Activated naive CD4-positive, alpha-beta T cell (primary cell): ENCODE data around the gene TEP1.

ENCODE experiments used
- DNase-seq, 4 experiments: peaks; one replicate each; lab custom pipeline; 2025; lab: John Stamatoyannopoulos, UW

TEP1 gene

GRCh38 chr14:20429801-20430669 is 16.7 kb upstream of the TEP1 start:
- peak in 1 of 4 experiments; percentile 5 for DNase-seq

- DNase-seq: no peak
Observed at GRCh38 chr14:20428802-20429201, 15.5 kb upstream of the TEP1 start.

GRCh38 chr14:20428010-20428365 is 14.7 kb upstream of the TEP1 start:
- DNase-seq: no peak

- DNase-seq: no peak
Observed at GRCh38 chr14:20427231-20428009, 14.1 kb upstream of the TEP1 start.

GRCh38 chr14:20424851-20425250 is 11.6 kb upstream of the TEP1 start:
- no peak for DNase-seq

GRCh38 chr14:20422886-20423285 is 9.6 kb upstream of the TEP1 start:
- DNase-seq: no peak

GRCh38 chr14:20421267-20421666 is 8.0 kb upstream of the TEP1 start:
- no peak for DNase-seq

- no peak for DNase-seq
Observed at GRCh38 chr14:20419419-20419818, 6.1 kb upstream of the TEP1 start.

GRCh38 chr14:20418501-20418909 is 5.2 kb upstream of the TEP1 start:
- DNase-seq: no peak

DNA sequence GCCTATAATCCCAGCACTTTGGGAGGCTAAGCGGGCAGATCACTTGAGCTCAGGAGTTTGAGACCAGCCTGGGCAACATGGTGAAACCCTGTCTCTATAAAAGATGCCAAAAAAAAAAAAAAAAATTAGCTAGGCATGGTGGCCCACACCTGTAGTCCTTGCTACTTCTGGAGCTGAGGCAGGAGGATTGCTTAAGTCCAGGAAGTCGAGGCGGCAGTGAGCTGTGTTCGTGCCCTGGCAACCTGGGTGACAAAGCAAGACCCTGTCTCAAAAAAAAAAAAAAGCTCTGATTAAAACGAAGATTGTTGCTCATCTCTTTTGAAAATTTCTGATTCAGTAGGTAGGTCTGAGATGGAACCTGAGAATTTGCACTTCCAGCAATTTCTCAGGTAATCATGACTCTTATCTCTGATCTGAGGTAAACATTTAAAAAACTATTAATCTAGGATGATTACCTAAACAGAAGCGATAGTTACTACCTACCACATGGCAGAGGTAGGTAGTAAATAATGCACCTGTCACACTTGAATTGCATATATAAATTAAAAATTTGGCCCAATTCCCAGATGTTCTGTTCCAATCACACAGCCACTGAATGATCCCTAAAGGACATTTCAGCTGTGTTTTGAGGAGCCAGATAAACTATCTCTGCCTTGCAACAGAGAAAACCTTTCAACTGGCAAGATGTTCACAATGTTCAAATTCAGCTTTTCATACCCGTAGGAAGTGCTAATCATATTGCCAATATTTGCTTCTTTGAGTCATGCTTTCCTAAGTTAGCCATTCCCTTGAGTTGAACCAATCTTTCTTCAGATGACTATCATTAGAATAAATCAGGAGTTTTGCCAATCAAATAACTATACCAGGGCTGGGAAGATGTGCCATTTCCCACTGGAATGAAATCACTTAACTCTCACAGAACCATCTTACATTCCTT is 4.2 kb upstream of the TEP1 start:
- DNase-seq: no peak

- no peak for DNase-seq
Observed at GRCh38 chr14:20416223-20416622, 2.9 kb upstream of the TEP1 start.

- DNase-seq: no peak
Observed at GRCh38 chr14:20415782-20416206, 2.5 kb upstream of the TEP1 start.

GRCh38 chr14:20413744-20414082 is 412 bp upstream of the TEP1 start:
- no peak for DNase-seq

DNA sequence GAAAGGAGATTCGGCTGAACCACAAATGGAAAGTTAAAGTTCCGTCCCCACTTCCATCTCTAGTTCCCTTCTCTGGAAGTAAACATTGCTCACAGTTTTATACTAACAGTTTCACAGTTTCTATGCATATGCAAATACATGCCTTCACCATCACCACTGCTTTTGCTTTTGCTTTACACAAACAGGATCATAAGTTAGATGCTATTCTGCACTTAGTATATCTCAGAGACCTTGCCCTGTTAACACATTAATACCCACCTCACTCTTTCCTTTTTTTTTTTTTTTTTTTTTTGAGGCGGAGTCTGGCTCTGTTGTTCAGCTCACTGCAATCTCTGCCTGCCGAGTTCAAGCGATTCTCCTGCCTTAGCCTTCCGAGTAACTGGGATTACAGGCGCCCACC is 890 bp downstream of the TEP1 start:
- DNase-seq: no peak

DNA sequence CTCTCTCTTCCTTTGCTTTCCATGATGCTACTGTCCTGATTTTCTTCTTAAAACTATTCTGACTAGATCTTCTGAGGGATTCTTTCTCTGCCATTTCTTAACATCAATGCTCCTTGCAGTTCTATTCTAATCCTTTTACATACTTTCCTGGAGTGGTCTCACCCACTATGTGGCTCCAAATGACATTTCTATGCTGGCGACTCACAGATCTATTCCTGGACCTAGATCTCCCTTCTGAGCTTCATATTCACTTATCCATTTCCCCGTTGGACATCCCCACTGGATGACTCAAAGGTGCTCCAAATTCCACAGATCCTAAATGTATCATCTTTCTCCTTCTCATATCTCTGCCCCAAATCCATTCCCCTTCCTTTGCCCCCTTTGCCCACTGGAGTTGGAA is 4.1 kb downstream of the TEP1 start:
- no peak for DNase-seq

DNA sequence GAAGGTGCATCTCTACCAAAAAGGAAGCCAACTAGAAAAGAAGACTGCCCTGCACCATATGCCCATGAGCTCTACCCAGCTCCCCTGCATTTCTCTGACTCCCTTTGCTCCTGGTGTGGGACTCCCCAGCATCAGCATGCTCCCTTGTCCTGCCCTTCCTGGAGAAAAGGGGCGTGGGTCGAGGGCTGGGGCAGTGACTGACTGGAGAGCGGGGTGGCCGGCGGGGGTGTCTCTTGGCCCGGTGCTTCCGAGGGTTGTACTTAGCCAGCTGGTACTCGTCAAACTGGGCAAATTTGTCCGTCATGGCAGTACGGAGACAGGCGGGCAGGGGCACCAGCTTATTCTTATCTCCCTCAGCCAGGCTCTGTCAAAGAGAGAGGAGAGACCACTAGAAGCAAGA is 9.8 kb downstream of the TEP1 start:
- DNase-seq: no peak

DNA sequence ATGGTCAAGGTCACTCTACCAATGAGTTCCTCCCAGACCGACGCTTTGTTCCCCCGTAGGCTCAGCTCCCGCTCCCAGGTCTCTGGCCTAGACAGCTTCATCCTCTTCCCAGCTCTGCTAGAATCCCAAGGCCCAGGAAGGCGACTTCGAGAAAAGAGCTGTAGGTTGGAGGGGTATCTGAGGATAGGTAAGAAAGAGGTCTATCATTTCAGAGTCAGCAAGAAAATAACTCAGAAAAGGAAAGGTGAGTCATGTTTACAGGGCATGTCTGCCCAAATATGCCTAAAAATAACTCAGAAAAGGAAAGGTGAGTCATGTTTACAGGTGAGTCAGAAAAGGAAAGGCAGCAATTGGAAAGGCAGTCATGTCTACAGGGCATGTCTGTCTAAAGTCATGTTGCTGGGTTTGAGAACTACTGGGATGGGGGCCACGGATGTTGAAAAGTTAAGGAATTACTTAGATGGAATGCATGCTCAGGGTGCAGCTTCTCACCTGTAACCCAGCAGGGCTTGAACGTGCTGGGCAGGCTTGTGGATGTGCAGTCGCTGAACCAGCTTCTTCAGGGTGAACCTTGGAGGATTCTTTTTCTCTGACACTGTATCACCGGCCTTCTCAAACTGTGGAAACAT is 12.2 kb downstream of the TEP1 start:
- no peak for DNase-seq

DNA sequence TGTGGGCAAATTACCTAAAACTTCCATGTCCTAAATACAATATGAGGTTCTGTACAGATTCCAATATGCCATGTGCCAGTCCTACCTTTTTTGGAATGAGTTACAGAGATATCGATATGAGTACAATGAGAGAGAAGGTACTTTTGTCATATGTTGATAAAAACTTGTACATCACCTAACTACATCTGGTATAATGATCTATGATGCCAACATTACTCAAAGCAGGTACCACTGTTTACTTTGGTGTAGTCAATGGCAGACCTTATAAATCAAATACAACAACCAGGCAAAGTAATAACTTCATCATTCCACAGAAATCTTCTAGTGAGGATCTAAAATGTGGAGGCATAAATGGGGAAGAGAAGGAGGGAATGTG is 12.7 kb downstream of the TEP1 start:
- DNase-seq: no peak

DNA sequence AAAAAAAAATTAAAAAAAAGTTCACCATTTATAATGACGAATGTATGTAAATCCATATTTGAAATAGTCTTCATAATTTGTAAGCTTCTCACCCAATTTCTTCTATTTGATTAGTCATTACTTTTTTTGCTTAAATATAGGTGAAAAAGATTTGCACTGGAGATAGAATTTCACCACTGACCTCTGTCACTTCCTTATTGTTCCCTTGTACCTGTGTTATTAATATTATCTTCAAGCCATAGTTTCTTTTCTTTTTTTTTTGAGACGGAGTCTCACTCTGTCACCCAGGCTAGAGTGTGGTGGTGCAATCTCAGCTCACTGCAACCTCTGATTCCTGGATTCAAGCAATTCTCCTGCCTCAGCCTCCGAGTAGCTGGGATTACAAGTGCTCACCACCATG is 15.8 kb downstream of the TEP1 start:
- no peak for DNase-seq

- DNase-seq: no peak
Observed at GRCh38 chr14:20391505-20391904, 21.8 kb downstream of the TEP1 start.

GRCh38 chr14:20388159-20388558 is 25.1 kb downstream of the TEP1 start:
- no peak for DNase-seq

- no peak for DNase-seq
Observed at GRCh38 chr14:20387576-20387975, 25.7 kb downstream of the TEP1 start.
